NT2/D1 (cell line): ENCODE data around the gene RPP14.

Experiments used
- DNase-seq: peaks from one replicate; pipeline ENCODE4 v3.0.0-alpha.2; 2011; ENCODE audit warnings: low read depth, low spot score
- H3K27me3 ChIP-seq: 2 replicates; pipeline ENCODE4 v1.6.0; 2011; ENCODE audit warnings: mild to moderate bottlenecking; ENCODE audit not compliant: insufficient read length, insufficient read depth
- H3K36me3 ChIP-seq: 2 replicates; pipeline ENCODE4 v1.6.1; 2011; ENCODE audit warnings: mild to moderate bottlenecking, low read length, mixed read lengths; ENCODE audit not compliant: insufficient read depth, insufficient read length
- H3K4me1 ChIP-seq: 2 replicates; pipeline ENCODE4 v1.5.1; 2011; ENCODE audit not compliant: insufficient read depth, insufficient read length
- H3K4me3 ChIP-seq: 2 replicates; pipeline ENCODE4 v1.5.1; 2011; ENCODE audit warnings: low read depth; ENCODE audit not compliant: insufficient read length
- H3K9ac ChIP-seq: 2 replicates; pipeline ENCODE4 v1.6.0; 2011; ENCODE audit warnings: low read depth; ENCODE audit not compliant: insufficient read length
- H3K9me3 ChIP-seq: 2 replicates; pipeline ENCODE4 v1.5.1; 2011; ENCODE audit warnings: mild to moderate bottlenecking, low read length; ENCODE audit not compliant: insufficient read depth
- SUZ12 ChIP-seq: IDR thresholded peaks from 2 replicates; pipeline ENCODE4 v1.6.1; 2011; ENCODE audit not compliant: insufficient read length, insufficient read depth; ENCODE audit errors: extremely low read depth
- YY1 ChIP-seq: IDR thresholded peaks from 2 replicates; pipeline ENCODE4 v1.6.1; 2011; ENCODE audit not compliant: insufficient read length, insufficient read depth
- ZNF274 ChIP-seq: IDR thresholded peaks from 2 replicates; pipeline ENCODE4 v1.6.1; 2011; ENCODE audit warnings: mild to moderate bottlenecking, low read depth, low read length

The RPP14 gene

GRCh38 chr3:58369038-58369437, 63.0 kb downstream of the RPP14 start:
- H3K9ac ChIP-seq = no peak overlapping the region
- no peaks in the 10 kb centered on the region for H3K36me3 ChIP-seq
- no peaks in the 10 kb centered on the region for H3K27me3 ChIP-seq
- no peak overlapping the region for H3K4me3 ChIP-seq
- no peak for DNase-seq
- H3K9me3 ChIP-seq = no peaks in the 10 kb centered on the region
- no peaks in the 10 kb centered on the region for H3K4me1 ChIP-seq
- no peak for TF ChIP-seq ZNF274
- no peak for TF ChIP-seq SUZ12
- no peak for TF ChIP-seq YY1
